K562 (cell line): Measurements from ENCODE around the gene SF3B1. TPM values are rescaled to one million over a fixed set of nuclear protein-coding genes. Genes with fewer than 3 reads are reported as not detected.

Experiments
- CBFA2T3 ChIP-seq: fragments of 450-650 bp; IDR thresholded peaks from 2 replicates; pipeline ENCODE4 v1.6.1; 2017
- DPF2 ChIP-seq: fragments of 450-650 bp; IDR thresholded peaks from 2 replicates; pipeline ENCODE4 v1.6.1; 2016
- HMG20A ChIP-seq: fragments of 450-650 bp; formaldehyde crosslinking; conservative IDR thresholded peaks from 2 replicates; pipeline ENCODE4 v1.4.0; 2020; ENCODE audit warnings: mild to moderate bottlenecking, mixed read lengths
- HNRNPUL1 ChIP-seq: fragments of 200-400 bp; formaldehyde crosslinking; IDR thresholded peaks from 2 replicates; pipeline ENCODE4 v1.6.1; 2017; ENCODE audit warnings: low read length
- MTF1 ChIP-seq: fragments of 250-450 bp; sonication (Bioruptor Pico); IDR thresholded peaks from 2 replicates; pipeline ENCODE4 v1.9.0; 2021; ENCODE audit warnings: moderate library complexity, mild to moderate bottlenecking, inconsistent platforms, borderline replicate concordance
- NEUROD1 ChIP-seq: fragments of 150-350 bp; IDR thresholded peaks from 2 replicates; pipeline ENCODE4 v1.6.1; 2014; ENCODE audit warnings: borderline replicate concordance, low read length, low read depth; ENCODE audit not compliant: partially characterized antibody
- POLR2AphosphoS5 ChIP-seq: IDR thresholded peaks from 2 replicates; pipeline ENCODE4 v1.6.1; 2011; ENCODE audit warnings: mild to moderate bottlenecking, low read depth, low read length, moderate library complexity; ENCODE audit not compliant: control insufficient read depth, insufficient read depth
- RREB1 ChIP-seq: fragments of 250-450 bp; sonication (Bioruptor Pico); IDR thresholded peaks from 2 replicates; pipeline ENCODE4 v1.4.0; 2020
- TAF15 ChIP-seq: fragments of 200-400 bp; formaldehyde crosslinking; IDR thresholded peaks from 2 replicates; pipeline ENCODE4 v1.6.1; 2017; ENCODE audit warnings: mild to moderate bottlenecking, low read depth, low read length, moderate library complexity
- TAL1 ChIP-seq: fragments of 450-650 bp; IDR thresholded peaks from 2 replicates; pipeline ENCODE4 v1.6.1; 2016; ENCODE audit warnings: mild to moderate bottlenecking
- THAP7 ChIP-seq: fragments of 250-450 bp; sonication (Bioruptor Pico); IDR thresholded peaks from 2 replicates; pipeline ENCODE4 v1.5.0; 2021
- TSC22D4 ChIP-seq: fragments of 450-650 bp; IDR thresholded peaks from 2 replicates; pipeline ENCODE4 v1.6.1; 2016; ENCODE audit warnings: missing genetic modification characterization, missing biosample characterization, control low read depth
- YY1 ChIP-seq, 3 experiments: IDR thresholded peaks; 2 replicates each; pipeline ENCODE4 v1.6.1; 2011; ENCODE audit warnings: low read length in 2 of 3, mild to moderate bottlenecking in 2 of 3, moderate library complexity in 2 of 3, borderline replicate concordance in 1 of 3, control low read depth in 1 of 3, low read depth in 1 of 3; ENCODE audit not compliant: insufficient read depth in 3 of 3, insufficient replicate concordance in 2 of 3, control insufficient read depth in 1 of 3, insufficient read length in 1 of 3; ENCODE audit errors: extremely low read depth in 1 of 3
- ZBTB7A ChIP-seq: IDR thresholded peaks from 2 replicates; pipeline ENCODE4 v1.6.1; 2011; ENCODE audit warnings: low read depth, mild to moderate bottlenecking, low read length, moderate library complexity, borderline replicate concordance; ENCODE audit not compliant: control insufficient read depth
- ZNF316 ChIP-seq: fragments of 450-650 bp; IDR thresholded peaks from 2 replicates; pipeline ENCODE4 v1.6.1; 2016
- ZNF592 ChIP-seq: fragments of 450-650 bp; IDR thresholded peaks from 2 replicates; pipeline ENCODE4 v1.6.1; 2017; ENCODE audit warnings: antibody characterized with exemption, mild to moderate bottlenecking
- ZNF75A ChIP-seq: fragments of 450-650 bp; formaldehyde crosslinking; IDR thresholded peaks from 2 replicates; pipeline ENCODE4 v1.4.0; 2020; ENCODE audit warnings: mild to moderate bottlenecking
- ZSCAN29 ChIP-seq: fragments of 450-650 bp; IDR thresholded peaks from 2 replicates; pipeline ENCODE4 v1.6.1; 2017
- polyA plus RNA-seq, 8 experiments: library from polyadenylated mRNA; depleted of rRNA in 4 of 8; stranded (reverse) in 5 of 8; unstranded in 3 of 8; fragments of >200 nt; fragmentation: Nextera tagmentation in 2 of 8; fragmentation: Illumina TruSeq in 1 of 8; extraction: Ambion mirVana in 2 of 8; extraction: Trizol in 1 of 8; gene quantifications; 2 replicates each; pipeline versions ENCODE4 v1.2.1 to v1.2.3, GENCODE V29; 2011 to 2014; ENCODE audit warnings: inconsistent platforms in 1 of 8, missing spikeins in 1 of 8
- total RNA-seq, 7 experiments: library from RNA; depleted of rRNA in 6 of 7; stranded (reverse); fragments of >200 nt in 6 of 7; fragmentation: Illumina TruSeq in 2 of 7; extraction: Trizol in 2 of 7; gene quantifications; 2 replicates each; pipeline versions ENCODE4 v1.2.1 to v1.2.3, GENCODE V29; 2011 to 2021; ENCODE audit warnings: low replicate concordance in 1 of 7

The SF3B1 gene
- total and polyA plus RNA-seq, 9 of the 15 experiments (the other 6 are each of a cell fraction or from before 2014, with no cell fraction given), result 96.2 to 377 (median 177) TPM

- TF ChIP-seq RREB1 (CRISPR knock-in tag) (no peak), CBFA2T3 (peak; percentile 61), HMG20A (CRISPR knock-in tag) (no peak), TAL1 (peak; percentile 33; the same call in 1 of the 2 replicates), ZBTB7A (no peak), ZSCAN29 (peak; percentile 90), ZNF592 (no peak), POLR2AphosphoS5 (0 out of 2 replicates have a peak, but pooled peaks have one; percentile 22), THAP7 (no peak), ZNF316 (no peak), TAF15 (no peak), NEUROD1 (no peak), HNRNPUL1 (no peak), DPF2 (peak; percentile 36), YY1 (IDR thresholded peaks at IDR 0.05; ENCODE audit: borderline replicate concordance in 1 of 3, control insufficient read depth in 1 of 3, extremely low read depth in 1 of 3, insufficient read depth in 3 of 3, insufficient read length in 1 of 3, insufficient replicate concordance in 2 of 3, low read depth in 1 of 3, low read length in 2 of 3) (peak in 1 of 3 experiments; percentile 19), ZNF75A (CRISPR knock-in tag) (no peak), TSC22D4 (tag) (no peak), MTF1 (CRISPR knock-in tag) (no peak)
Measured at GRCh38 chr2:197477797-197478196, 43.0 kb upstream of the SF3B1 start (continued).
